Endothelial cell of umbilical vein (primary cell): ENCODE results near the gene KIAA1191. TPM values are rescaled to one million over a fixed set of nuclear protein-coding genes. Genes with fewer than 3 reads are reported as not detected.
A peak's percentile ranks its signal among the peaks of the same experiment; 100 is the strongest.

Experiments used
- BruUV-seq: library from RNA; stranded (reverse); fragments of 400-500 nt; replicated peaks from 2 replicates; lab custom pipeline; 2021; lab: Mats Ljungman, UMichigan
- CTCF ChIA-PET: fragments of 300-600, 350-600 bp; sonication (Branson Sonifier 250); formaldehyde crosslinking; loops from one replicate; lab custom pipeline; 2021; ENCODE audit warnings: antibody characterized with exemption, inconsistent platforms; lab: Charles Lee
- POLR2A ChIA-PET: fragments of 300-600, 350-600 bp; sonication (Branson Sonifier 250); formaldehyde crosslinking; loops from one replicate; lab custom pipeline; 2021; ENCODE audit warnings: antibody characterized with exemption, inconsistent platforms; lab: Charles Lee
- DNase-seq: peaks from one replicate; pipeline ENCODE4 v3.0.0-alpha.2; 2011; ENCODE audit warnings: low read depth, low spot score
- FAIRE-seq: peaks from 2 replicates; lab custom pipeline; 2011; peaks lifted over from hg19 to GRCh38; lab: Jason Lieb, UNC
- H2AFZ ChIP-seq: 2 replicates; pipeline ENCODE4 v1.6.0; 2012; ENCODE audit warnings: low read depth, low read length, control low read depth, inconsistent platforms
- H3K27ac ChIP-seq: 2 replicates; pipeline ENCODE4 v1.5.1; 2011; ENCODE audit warnings: low read depth, mild to moderate bottlenecking, control low read depth, low read length, moderate library complexity; ENCODE audit not compliant: insufficient read depth
- H3K27me3 ChIP-seq, 2 experiments: 2 replicates each; pipeline versions ENCODE4 v1.6.0 to v1.6.1; 2011; ENCODE audit warnings: low read length in 2 of 2, mixed read lengths in 1 of 2; ENCODE audit not compliant: control insufficient read depth in 2 of 2, insufficient read depth in 2 of 2
- H3K36me3 ChIP-seq, 2 experiments: 2 replicates in 1 of 2; 3 replicates in 1 of 2; pipeline ENCODE4 v1.5.1; 2011; ENCODE audit warnings: low read length in 2 of 2, mild to moderate bottlenecking in 1 of 2, moderate library complexity in 1 of 2; ENCODE audit not compliant: control insufficient read depth in 2 of 2, insufficient read depth in 2 of 2; ENCODE audit errors: extremely low read depth in 1 of 2
- H3K4me1 ChIP-seq: 3 replicates; pipeline ENCODE4 v1.5.1; 2011; ENCODE audit warnings: mild to moderate bottlenecking, low read length; ENCODE audit not compliant: control insufficient read depth, insufficient read depth; ENCODE audit errors: extremely low read depth
- H3K4me2 ChIP-seq: 2 replicates; pipeline ENCODE4 v1.6.1; 2011; ENCODE audit warnings: low read length, control low read depth, mixed read lengths; ENCODE audit not compliant: insufficient read depth
- H3K4me3 ChIP-seq, 3 experiments: fragments of 200-600 bp in 1 of 3; sonication (generic), shearing (Covaris generic) in 1 of 3; replicated peaks in 1 of 3; 2 replicates each; pipeline ENCODE4 v1.5.1; 2011 to 2016; ENCODE audit warnings: control low read depth in 3 of 3, low read length in 3 of 3, mild to moderate bottlenecking in 2 of 3, inconsistent platforms in 1 of 3, low read depth in 1 of 3, moderate library complexity in 1 of 3; ENCODE audit not compliant: insufficient read depth in 1 of 3
- H3K79me2 ChIP-seq: 2 replicates; pipeline ENCODE4 v1.6.0; 2012; ENCODE audit warnings: low read length, inconsistent platforms; ENCODE audit not compliant: control insufficient read depth, insufficient read depth
- H3K9ac ChIP-seq: replicated peaks from 2 replicates; pipeline ENCODE3; 2011; ENCODE audit warnings: low read length, control low read depth; ENCODE audit not compliant: insufficient read depth; ENCODE audit errors: extremely low read depth
- H3K9me1 ChIP-seq: replicated peaks from 3 replicates; pipeline ENCODE4 v1.6.0; 2011; ENCODE audit warnings: mild to moderate bottlenecking, low read length; ENCODE audit not compliant: control insufficient read depth, insufficient read depth; ENCODE audit errors: extremely low read depth
- H3K9me3 ChIP-seq: replicated peaks from 2 replicates; pipeline ENCODE4 v1.5.1; 2012; ENCODE audit warnings: low read length, inconsistent platforms; ENCODE audit not compliant: control insufficient read depth, insufficient read depth
- H4K20me1 ChIP-seq: replicated peaks from 2 replicates; pipeline ENCODE3; 2011; ENCODE audit warnings: mild to moderate bottlenecking, low read length; ENCODE audit not compliant: control insufficient read depth, insufficient read depth; ENCODE audit errors: extremely low read depth
- EZH2 ChIP-seq: IDR thresholded peaks from 2 replicates; pipeline ENCODE4 v1.6.1; 2012; ENCODE audit warnings: borderline replicate concordance, low read depth, mild to moderate bottlenecking, moderate library complexity, low read length, inconsistent platforms; ENCODE audit not compliant: severe bottlenecking
- FOS ChIP-seq: IDR thresholded peaks from 2 replicates; pipeline ENCODE4 v1.6.1; 2011; ENCODE audit warnings: mild to moderate bottlenecking, low read length, moderate library complexity, borderline replicate concordance; ENCODE audit not compliant: insufficient read depth
- GATA2 ChIP-seq: IDR thresholded peaks from 2 replicates; pipeline ENCODE4 v1.7.0; 2011; ENCODE audit warnings: low read depth, mild to moderate bottlenecking, moderate library complexity, mixed read lengths, low read length; ENCODE audit not compliant: insufficient read length, insufficient read depth
- JUN ChIP-seq: IDR thresholded peaks from 2 replicates; pipeline ENCODE4 v1.6.1; 2011; ENCODE audit warnings: borderline replicate concordance, low read depth; ENCODE audit not compliant: insufficient read length, insufficient read depth
- MYC ChIP-seq: IDR thresholded peaks from one replicate; pipeline ENCODE4 v1.6.1; 2011; ENCODE audit warnings: mild to moderate bottlenecking, low read depth, low read length
- POLR2A ChIP-seq: IDR thresholded peaks from 2 replicates; pipeline ENCODE4 v1.6.1; 2012; ENCODE audit warnings: low read depth, mild to moderate bottlenecking, control low read depth, low read length
- POLR2AphosphoS5 ChIP-seq: IDR thresholded peaks from 2 replicates; pipeline ENCODE4 v1.6.1; 2012; ENCODE audit warnings: low read depth, mild to moderate bottlenecking, control low read depth, low read length, moderate library complexity; ENCODE audit not compliant: insufficient read depth
- dilution Hi-C: fragments of 300-500 bp; cut with MboI; formaldehyde crosslinking; loops from one replicate; pipeline ENCODE4 v1.15.0; 2019; ENCODE audit warnings: low sequenced_read_pairs; ENCODE audit not compliant: extremely low pct_ligation_motif_present
- intact Hi-C: fragments of 100-400 bp; cut with micrococcal nuclease; formaldehyde crosslinking; loops from one replicate; pipeline ENCODE4 v1.10.0; 2022
- polyA plus RNA-seq, 4 experiments: library from polyadenylated mRNA; depleted of rRNA in 3 of 4; stranded (reverse) in 3 of 4; unstranded in 1 of 4; fragments of >200 nt; gene quantifications; 2 replicates each; pipeline versions ENCODE4 v1.2.1 to v1.2.3, GENCODE V29; 2011 to 2012; ENCODE audit warnings: missing spikeins in 1 of 4
- total RNA-seq: library from RNA; stranded (reverse); gene quantifications from 2 replicates; pipeline ENCODE4 v1.2.3, GENCODE V29; 2021
- TF ChIP-seq, protein P1 (sequence below), 2 donors: IDR thresholded peaks; 1 replicate in 1 of 2; 2 replicates in 1 of 2; pipeline ENCODE4 v1.5.1; 2011; ENCODE audit warnings: low read length in 2 of 2, mild to moderate bottlenecking in 2 of 2, moderate library complexity in 2 of 2, control low read depth in 1 of 2, inconsistent platforms in 1 of 2, low read depth in 1 of 2; ENCODE audit not compliant: insufficient read depth in 1 of 2; ENCODE audit errors: extremely low read depth in 1 of 2
- TF ChIP-seq, protein P2 (sequence below): IDR thresholded peaks from 2 replicates; pipeline ENCODE4 v1.6.1; 2011; ENCODE audit not compliant: insufficient read depth, insufficient read length

KIAA1191 gene
- total and polyA plus RNA-seq, 2 donors (not counting 3 experiments of a cell fraction or from before 2014, with no cell fraction given): 114 to 116 TPM

DNA sequence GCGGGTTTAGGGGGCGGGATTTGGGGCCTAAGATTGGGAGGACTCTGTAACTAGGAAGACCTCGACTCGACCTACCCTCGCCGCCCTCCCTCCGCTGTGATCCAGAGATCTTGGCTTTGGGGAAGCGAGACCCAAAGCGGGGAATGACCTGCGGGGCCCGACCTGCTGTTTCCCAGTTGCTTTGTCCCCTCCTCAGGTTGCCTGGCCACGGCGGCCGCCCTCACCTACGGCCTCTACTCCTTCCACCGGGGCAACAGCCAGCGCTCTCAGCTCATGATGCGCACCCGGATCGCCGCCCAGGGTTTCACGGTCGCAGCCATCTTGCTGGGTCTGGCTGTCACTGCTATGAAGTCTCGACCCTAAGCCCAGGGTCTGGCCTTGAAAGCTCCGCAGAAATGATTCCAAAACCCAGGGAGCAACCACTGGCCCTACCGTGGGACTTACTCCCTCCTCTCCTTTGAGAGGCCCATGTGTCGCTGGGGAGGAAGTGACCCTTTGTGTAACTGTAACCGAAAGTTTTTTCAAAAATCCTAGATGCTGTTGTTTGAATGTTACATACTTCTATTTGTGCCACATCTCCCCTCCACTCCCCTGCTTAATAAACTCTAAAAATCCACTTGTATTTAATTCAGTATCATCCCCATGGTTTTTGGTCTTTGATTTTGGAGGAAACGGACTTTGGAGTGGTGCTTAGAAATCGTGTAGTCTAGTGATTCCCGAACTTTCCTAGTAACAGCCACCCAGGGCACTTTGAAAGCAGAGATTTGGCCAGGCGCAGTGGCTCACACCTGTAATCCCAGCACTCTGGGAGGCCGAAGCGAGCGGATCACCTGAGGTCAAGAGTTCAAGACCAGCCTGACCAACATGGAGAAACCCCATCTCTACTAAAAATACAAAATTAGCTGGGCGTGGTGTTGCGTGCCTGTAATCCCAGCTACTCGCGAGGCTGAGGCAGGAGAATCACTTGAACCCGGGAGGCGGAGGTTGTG is 27.9 kb upstream of the KIAA1191 start:
- H3K27me3 ChIP-seq: no peaks in the 10 kb centered on the region
- no peak for FAIRE-seq
- H3K4me2 ChIP-seq: peak overlapping the region; percentile 87
- no peaks in the 10 kb centered on the region for H3K9me3 ChIP-seq
- dilution Hi-C loops: no loop called here
- H2AFZ ChIP-seq: peak overlapping the region; percentile 85
- ChIA-PET POLR2A (no interaction called here), CTCF (interaction anchor here (1.5 kb wide), 1 partner anchor 26 kb away, joined by 4 read pairs; no protein-coding TSS in a partner anchor)
- DNase-seq: no peak
- H4K20me1 ChIP-seq: no peaks in the 10 kb centered on the region
- H3K79me2 ChIP-seq: peaks cover 34% of the 10 kb centered on the region
- TF ChIP-seq FOS (no peak), EZH2 (no peak), JUN (no peak), MYC (no peak), POLR2A (peak; percentile 72), POLR2AphosphoS5 (peak; percentile 86), GATA2 (no peak)
- TF ChIP-seq, protein P1, sequence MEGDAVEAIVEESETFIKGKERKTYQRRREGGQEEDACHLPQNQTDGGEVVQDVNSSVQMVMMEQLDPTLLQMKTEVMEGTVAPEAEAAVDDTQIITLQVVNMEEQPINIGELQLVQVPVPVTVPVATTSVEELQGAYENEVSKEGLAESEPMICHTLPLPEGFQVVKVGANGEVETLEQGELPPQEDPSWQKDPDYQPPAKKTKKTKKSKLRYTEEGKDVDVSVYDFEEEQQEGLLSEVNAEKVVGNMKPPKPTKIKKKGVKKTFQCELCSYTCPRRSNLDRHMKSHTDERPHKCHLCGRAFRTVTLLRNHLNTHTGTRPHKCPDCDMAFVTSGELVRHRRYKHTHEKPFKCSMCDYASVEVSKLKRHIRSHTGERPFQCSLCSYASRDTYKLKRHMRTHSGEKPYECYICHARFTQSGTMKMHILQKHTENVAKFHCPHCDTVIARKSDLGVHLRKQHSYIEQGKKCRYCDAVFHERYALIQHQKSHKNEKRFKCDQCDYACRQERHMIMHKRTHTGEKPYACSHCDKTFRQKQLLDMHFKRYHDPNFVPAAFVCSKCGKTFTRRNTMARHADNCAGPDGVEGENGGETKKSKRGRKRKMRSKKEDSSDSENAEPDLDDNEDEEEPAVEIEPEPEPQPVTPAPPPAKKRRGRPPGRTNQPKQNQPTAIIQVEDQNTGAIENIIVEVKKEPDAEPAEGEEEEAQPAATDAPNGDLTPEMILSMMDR (IDR thresholded peaks at IDR 0.05; ENCODE audit: extremely low read depth in 1 of 2, insufficient read depth in 1 of 2, low read depth in 1 of 2, low read length in 2 of 2): no peak
- TF ChIP-seq, protein P2, sequence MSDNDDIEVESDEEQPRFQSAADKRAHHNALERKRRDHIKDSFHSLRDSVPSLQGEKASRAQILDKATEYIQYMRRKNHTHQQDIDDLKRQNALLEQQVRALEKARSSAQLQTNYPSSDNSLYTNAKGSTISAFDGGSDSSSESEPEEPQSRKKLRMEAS: no peak
- peaks cover 14% of the 10 kb centered on the region for H3K4me1 ChIP-seq
- H3K36me3 ChIP-seq: peaks cover 9 to 13% of the 10 kb centered on the region in 2 experiments
- intact Hi-C loops: loop anchor here (1.0 to 10.0 kb wide), 2 partner anchors 27 to 1205 kb away; partner anchors contain the start of genes CLTB and TMED9
- H3K27ac ChIP-seq: peak overlapping the region; percentile 79
- H3K4me3 ChIP-seq: peak overlapping the region; percentile 64 to 81 (median 65)
- H3K9me1 ChIP-seq: no peaks in the 10 kb centered on the region
- peak overlapping the region; percentile 87 for H3K9ac ChIP-seq
- TSS peak; percentile 94 for BruUV-seq
